ENCODE data around the gene SMPD1. TPM values are rescaled to one million over a fixed set of nuclear protein-coding genes. Genes with fewer than 3 reads are reported as not detected.

The SMPD1 gene
- total RNA-seq: 10 to 100 TPM; 13.1 to 18.2 (median 16.3) TPM

DNA sequence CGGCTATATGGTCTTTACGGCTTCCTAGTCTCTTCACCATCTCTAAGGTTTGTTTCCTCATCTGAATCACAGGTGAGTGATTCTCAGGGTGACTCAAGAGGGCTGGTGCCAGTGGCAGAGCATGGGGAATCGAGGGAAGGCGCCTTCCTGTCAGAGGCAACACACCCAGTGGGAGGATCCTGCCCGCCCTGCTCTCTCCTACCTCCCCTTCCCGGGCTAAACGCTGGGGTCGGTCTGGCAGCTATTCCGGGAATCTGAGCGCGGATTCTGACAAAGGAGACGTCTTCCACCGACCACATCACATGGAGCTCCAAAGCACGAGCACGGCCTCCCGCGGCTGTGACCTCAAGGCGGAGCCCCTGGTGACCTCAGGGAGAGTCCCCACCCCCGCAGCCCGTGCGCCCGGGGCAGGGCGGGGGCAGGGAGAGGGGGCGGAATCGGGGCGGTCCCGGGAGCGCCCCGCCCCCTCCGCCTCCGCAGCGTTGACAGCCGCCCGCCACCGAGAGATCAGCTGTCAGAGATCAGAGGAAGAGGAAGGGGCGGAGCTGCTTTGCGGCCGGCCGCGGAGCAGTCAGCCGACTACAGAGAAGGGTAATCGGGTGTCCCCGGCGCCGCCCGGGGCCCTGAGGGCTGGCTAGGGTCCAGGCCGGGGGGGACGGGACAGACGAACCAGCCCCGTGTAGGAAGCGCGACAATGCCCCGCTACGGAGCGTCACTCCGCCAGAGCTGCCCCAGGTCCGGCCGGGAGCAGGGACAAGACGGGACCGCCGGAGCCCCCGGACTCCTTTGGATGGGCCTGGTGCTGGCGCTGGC is at the start of gene SMPD1:
Gene SMPD1, plus strand, starts transcription at position 570 of the 813 bp plus-strand sequence. Its CDS starts 125 bp downstream, at position 695.
- ATAC-seq (peak; percentile 88 to 89), DNase-seq (peak; percentile 95)
- Mint-ChIP-seq H3K36me3 (ENCODE audit: insufficient read depth) (no peaks in the 10 kb centered on the region), H3K4me1 (ENCODE audit: low read depth) (peaks cover 50% of the 10 kb centered on the region), H3K9me3 (no peaks in the 10 kb centered on the region), H3K27me3 (ENCODE audit: low read depth) (no peaks in the 10 kb centered on the region), H3K4me3 (peak within 1 kb of the TSS; percentile 90)

GRCh38 chr11:6345366-6345765 is 44.9 kb upstream of the SMPD1 start:
- no peak overlapping the region for H3K4me3 Mint-ChIP-seq
- ATAC-seq (no peak), DNase-seq (no peak)
- H3K4me1 Mint-ChIP-seq (ENCODE audit: low read depth): no peaks in the 10 kb centered on the region
- H3K9me3 Mint-ChIP-seq: no peaks in the 10 kb centered on the region
- peaks cover 2% of the 10 kb centered on the region for H3K27me3 Mint-ChIP-seq (ENCODE audit: low read depth)
- H3K36me3 Mint-ChIP-seq (ENCODE audit: insufficient read depth): no peaks in the 10 kb centered on the region

GRCh38 chr11:6350043-6350442 is 40.2 kb upstream of the SMPD1 start:
- peaks cover 7% of the 10 kb centered on the region for H3K4me1 Mint-ChIP-seq (ENCODE audit: low read depth)
- H3K27me3 Mint-ChIP-seq (ENCODE audit: low read depth): peaks cover 2% of the 10 kb centered on the region
- ATAC-seq (no peak), DNase-seq (no peak)
- H3K9me3 Mint-ChIP-seq: no peaks in the 10 kb centered on the region
- H3K36me3 Mint-ChIP-seq (ENCODE audit: insufficient read depth): no peaks in the 10 kb centered on the region
- H3K4me3 Mint-ChIP-seq: no peak overlapping the region

DNA sequence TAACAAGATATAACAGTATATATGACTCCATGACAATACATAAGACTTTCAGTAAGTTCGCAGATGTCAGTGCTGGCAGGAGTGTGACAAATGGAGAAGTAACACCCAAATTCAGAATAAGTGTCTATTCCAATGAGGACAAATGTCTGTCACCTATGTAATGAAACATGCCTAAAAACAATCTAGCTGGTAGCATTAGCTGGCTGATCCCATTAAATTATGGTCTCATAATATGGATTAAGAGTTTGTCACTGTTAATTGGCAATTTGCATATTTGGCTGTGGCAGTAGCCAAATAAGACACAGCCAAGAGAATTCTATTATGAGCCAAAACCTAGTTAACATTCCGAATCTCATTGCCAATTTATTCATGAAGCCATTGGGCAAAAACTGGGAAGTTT is 39.8 kb upstream of the SMPD1 start:
- Mint-ChIP-seq H3K4me1 (ENCODE audit: low read depth) (peaks cover 7% of the 10 kb centered on the region), H3K4me3 (no peak overlapping the region), H3K27me3 (ENCODE audit: low read depth) (peaks cover 2% of the 10 kb centered on the region), H3K9me3 (no peaks in the 10 kb centered on the region), H3K36me3 (ENCODE audit: insufficient read depth) (no peaks in the 10 kb centered on the region)
- ATAC-seq (no peak), DNase-seq (no peak)

GRCh38 chr11:6351782-6352382 is 38.4 kb upstream of the SMPD1 start:
- Mint-ChIP-seq H3K9me3 (no peaks in the 10 kb centered on the region), H3K36me3 (ENCODE audit: insufficient read depth) (no peaks in the 10 kb centered on the region), H3K4me1 (ENCODE audit: low read depth) (peaks cover 7% of the 10 kb centered on the region), H3K27me3 (ENCODE audit: low read depth) (no peaks in the 10 kb centered on the region), H3K4me3 (no peak overlapping the region)
- DNase-seq (no peak), ATAC-seq (peak; percentile 69 to 81)

GRCh38 chr11:6353367-6353987 is 36.8 kb upstream of the SMPD1 start:
- no peaks in the 10 kb centered on the region for H3K36me3 Mint-ChIP-seq (ENCODE audit: insufficient read depth)
- peak; percentile 63 to 73 for ATAC-seq
- H3K27me3 Mint-ChIP-seq (ENCODE audit: low read depth): no peaks in the 10 kb centered on the region
- H3K4me1 Mint-ChIP-seq (ENCODE audit: low read depth): peaks cover 11% of the 10 kb centered on the region
- H3K9me3 Mint-ChIP-seq: no peaks in the 10 kb centered on the region
- no peak overlapping the region for H3K4me3 Mint-ChIP-seq
- DNase-seq: peak; percentile 45

GRCh38 chr11:6354651-6355485 is 35.4 kb upstream of the SMPD1 start:
- no peaks in the 10 kb centered on the region for H3K27me3 Mint-ChIP-seq (ENCODE audit: low read depth)
- DNase-seq: no peak
- no peaks in the 10 kb centered on the region for H3K9me3 Mint-ChIP-seq
- peaks cover 11% of the 10 kb centered on the region for H3K4me1 Mint-ChIP-seq (ENCODE audit: low read depth)
- H3K36me3 Mint-ChIP-seq (ENCODE audit: insufficient read depth): no peaks in the 10 kb centered on the region
- ATAC-seq: no peak
- H3K4me3 Mint-ChIP-seq: no peak overlapping the region

DNA sequence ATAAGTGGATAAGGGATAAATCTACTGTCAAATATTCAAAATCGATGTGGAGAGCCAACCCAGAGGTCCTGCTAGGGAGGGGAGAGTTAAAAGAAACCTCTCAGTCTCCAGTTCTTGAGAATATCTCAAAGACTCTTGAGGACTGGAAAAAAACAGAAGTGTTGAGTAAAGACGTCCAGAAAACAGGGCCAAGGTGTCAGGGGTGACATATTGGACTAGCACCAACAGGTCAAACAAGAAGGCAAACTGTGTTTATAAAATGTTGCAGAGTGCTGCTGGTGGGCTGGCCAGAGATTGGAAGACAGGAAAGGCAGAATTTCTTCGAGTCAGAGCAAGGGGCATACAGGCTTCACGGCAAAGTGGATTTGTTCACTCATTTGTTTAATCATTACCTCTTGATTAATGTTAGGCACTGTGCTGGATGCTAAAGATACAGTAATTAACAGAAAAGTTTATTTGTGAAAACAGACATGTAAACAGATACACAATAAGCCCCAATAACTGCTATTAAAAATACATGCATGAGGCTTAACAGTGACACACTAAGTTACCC is 33.7 kb upstream of the SMPD1 start:
- Mint-ChIP-seq H3K4me1 (ENCODE audit: low read depth) (peaks cover 11% of the 10 kb centered on the region), H3K27me3 (ENCODE audit: low read depth) (no peaks in the 10 kb centered on the region), H3K4me3 (no peak overlapping the region), H3K36me3 (ENCODE audit: insufficient read depth) (no peaks in the 10 kb centered on the region), H3K9me3 (no peaks in the 10 kb centered on the region)
- ATAC-seq (no peak), DNase-seq (no peak)

DNA sequence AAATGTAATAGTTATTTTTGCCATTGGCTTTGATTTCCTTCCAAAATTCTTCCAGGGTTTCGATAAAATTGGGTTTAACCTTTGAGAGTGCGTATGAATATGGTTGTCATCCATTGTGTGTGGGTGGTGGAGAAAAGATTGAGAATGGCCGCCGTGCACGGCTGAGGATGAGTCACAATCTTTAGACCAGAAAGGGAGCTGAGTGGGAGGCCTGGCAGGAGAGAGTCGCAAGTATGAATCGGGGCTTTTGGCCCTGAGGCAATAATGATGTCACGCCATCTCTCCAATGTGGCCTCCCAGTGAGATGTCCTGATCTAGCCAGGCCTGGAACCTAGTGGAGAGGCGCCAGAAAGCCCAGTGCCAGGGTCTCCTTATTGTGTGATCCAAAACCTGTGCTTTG is 33.1 kb upstream of the SMPD1 start:
- no peaks in the 10 kb centered on the region for H3K9me3 Mint-ChIP-seq
- no peak overlapping the region for H3K4me3 Mint-ChIP-seq
- no peak for DNase-seq
- peaks cover 5% of the 10 kb centered on the region for H3K4me1 Mint-ChIP-seq (ENCODE audit: low read depth)
- ATAC-seq: peak; percentile 64 to 84
- H3K27me3 Mint-ChIP-seq (ENCODE audit: low read depth): no peaks in the 10 kb centered on the region
- H3K36me3 Mint-ChIP-seq (ENCODE audit: insufficient read depth): no peaks in the 10 kb centered on the region

GRCh38 chr11:6360183-6360582 is 30.1 kb upstream of the SMPD1 start:
- no peaks in the 10 kb centered on the region for H3K36me3 Mint-ChIP-seq (ENCODE audit: insufficient read depth)
- peaks cover 5% of the 10 kb centered on the region for H3K4me1 Mint-ChIP-seq (ENCODE audit: low read depth)
- H3K27me3 Mint-ChIP-seq (ENCODE audit: low read depth): no peaks in the 10 kb centered on the region
- ATAC-seq (no peak), DNase-seq (no peak)
- H3K4me3 Mint-ChIP-seq: no peak overlapping the region
- no peaks in the 10 kb centered on the region for H3K9me3 Mint-ChIP-seq

GRCh38 chr11:6362185-6362872 is 27.9 kb upstream of the SMPD1 start:
- Mint-ChIP-seq H3K4me3 (no peak overlapping the region), H3K36me3 (ENCODE audit: insufficient read depth) (no peaks in the 10 kb centered on the region), H3K9me3 (no peaks in the 10 kb centered on the region), H3K27me3 (ENCODE audit: low read depth) (no peaks in the 10 kb centered on the region), H3K4me1 (ENCODE audit: low read depth) (peaks cover under 1% of the 10 kb centered on the region)
- no peak for ATAC-seq
- no peak for DNase-seq

DNA sequence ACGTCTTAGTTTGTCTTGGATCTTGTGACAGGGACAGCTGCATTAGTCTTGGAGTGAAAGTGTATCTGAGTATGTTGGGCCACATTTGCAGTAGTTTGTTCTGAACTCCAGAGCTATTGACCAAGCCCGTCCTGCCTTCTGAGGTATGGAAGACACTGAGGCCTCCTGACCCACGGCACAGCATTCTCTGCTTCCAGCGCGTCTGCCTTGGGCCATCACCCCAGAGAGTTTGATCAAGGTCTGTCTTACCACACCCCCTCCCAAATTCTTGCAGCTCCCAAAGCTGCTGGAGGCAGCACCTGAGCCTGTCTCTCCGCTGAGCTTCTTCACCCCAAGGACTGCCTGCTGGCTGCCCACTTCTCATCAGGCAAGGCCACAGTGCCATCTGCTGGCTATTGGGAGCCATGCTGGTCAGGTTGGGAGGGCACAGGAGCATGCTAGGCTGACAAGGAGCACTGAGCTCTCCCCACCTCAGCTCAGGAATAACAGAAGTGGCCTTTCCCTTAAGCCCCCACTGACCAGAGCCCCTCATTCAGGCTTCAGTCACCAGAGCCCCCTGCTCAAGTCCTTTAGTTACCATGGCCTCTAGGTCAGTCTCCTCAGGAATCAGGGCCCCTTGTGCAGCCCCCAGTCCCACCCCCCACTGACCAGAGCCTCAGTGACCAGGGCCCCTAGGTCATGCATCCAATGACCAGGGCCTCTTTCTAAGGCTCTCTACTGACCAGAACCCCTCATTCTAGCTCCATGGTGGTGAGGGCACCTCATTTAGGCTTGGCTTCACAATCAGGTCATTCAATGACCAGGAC is 27.2 kb upstream of the SMPD1 start:
- Mint-ChIP-seq H3K4me3 (no peak overlapping the region), H3K27me3 (ENCODE audit: low read depth) (no peaks in the 10 kb centered on the region)

GRCh38 chr11:6365659-6366058 is 24.6 kb upstream of the SMPD1 start:
- Mint-ChIP-seq H3K9me3 (no peaks in the 10 kb centered on the region), H3K4me1 (ENCODE audit: low read depth) (no peaks in the 10 kb centered on the region), H3K36me3 (ENCODE audit: insufficient read depth) (no peaks in the 10 kb centered on the region), H3K4me3 (no peak overlapping the region), H3K27me3 (ENCODE audit: low read depth) (no peaks in the 10 kb centered on the region)
- DNase-seq (no peak), ATAC-seq (no peak)

More for the DNA sequence above, 27.2 kb upstream of the SMPD1 start:
- H3K36me3 Mint-ChIP-seq (ENCODE audit: insufficient read depth): no peaks in the 10 kb centered on the region
- no peaks in the 10 kb centered on the region for H3K4me1 Mint-ChIP-seq (ENCODE audit: low read depth)
- DNase-seq: peak; percentile 58
- peak; percentile 89 to 93 for ATAC-seq
- H3K9me3 Mint-ChIP-seq: no peaks in the 10 kb centered on the region
